HG03066 (cell line): ENCODE results near the gene ACHE.

Source experiments
- ATAC-seq: cut with Tn5 transposase; IDR thresholded peaks from one replicate; pipeline ENCODE4 v1.9.1; 2021; ENCODE audit warnings: low read depth; ENCODE audit not compliant: unreplicated experiment

The ACHE gene

GRCh38 chr7:100897772-100898454 lies 2.2 kb upstream of the ACHE start:
- ATAC-seq = no peak

GRCh38 chr7:100896732-100897608 lies 1.3 kb upstream of the ACHE start:
- no peak for ATAC-seq

DNA sequence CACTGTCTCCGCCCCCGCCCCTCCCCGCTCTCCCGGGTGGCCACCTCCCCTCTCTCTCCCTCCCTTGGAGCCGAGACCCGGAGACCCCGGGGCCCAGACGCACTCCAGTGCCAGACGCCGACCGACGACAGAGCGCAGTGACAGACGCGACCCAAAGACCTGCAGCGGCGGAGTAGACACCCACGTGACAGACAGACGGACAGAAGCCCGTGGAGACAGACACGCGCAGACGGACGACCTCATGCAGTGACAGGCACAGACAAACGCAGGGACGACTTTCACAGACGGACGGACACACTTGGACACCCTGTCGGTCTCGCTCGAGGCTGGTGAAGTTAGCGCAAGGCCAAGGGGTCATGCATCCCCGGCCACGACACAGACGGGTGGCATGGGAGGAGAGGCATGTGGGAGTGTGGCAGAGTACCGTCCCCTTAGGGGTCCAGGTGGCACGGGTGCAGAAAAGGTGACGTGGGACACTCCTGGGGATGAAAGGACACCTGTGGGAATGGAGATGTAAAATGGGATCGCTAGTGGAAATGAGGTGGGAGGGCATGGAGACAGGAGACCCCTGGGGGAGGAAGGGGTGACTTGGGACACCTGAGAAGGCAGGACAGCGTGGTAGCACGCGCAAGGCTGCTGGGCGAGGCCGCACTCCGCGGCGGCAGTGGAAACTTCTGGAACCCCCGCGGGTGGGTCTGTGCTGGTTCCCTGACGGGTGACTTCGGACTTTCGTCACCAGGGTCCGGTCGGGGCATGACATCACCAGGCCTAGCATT lies 456 bp upstream of the ACHE start:
- ATAC-seq = no peak

DNA sequence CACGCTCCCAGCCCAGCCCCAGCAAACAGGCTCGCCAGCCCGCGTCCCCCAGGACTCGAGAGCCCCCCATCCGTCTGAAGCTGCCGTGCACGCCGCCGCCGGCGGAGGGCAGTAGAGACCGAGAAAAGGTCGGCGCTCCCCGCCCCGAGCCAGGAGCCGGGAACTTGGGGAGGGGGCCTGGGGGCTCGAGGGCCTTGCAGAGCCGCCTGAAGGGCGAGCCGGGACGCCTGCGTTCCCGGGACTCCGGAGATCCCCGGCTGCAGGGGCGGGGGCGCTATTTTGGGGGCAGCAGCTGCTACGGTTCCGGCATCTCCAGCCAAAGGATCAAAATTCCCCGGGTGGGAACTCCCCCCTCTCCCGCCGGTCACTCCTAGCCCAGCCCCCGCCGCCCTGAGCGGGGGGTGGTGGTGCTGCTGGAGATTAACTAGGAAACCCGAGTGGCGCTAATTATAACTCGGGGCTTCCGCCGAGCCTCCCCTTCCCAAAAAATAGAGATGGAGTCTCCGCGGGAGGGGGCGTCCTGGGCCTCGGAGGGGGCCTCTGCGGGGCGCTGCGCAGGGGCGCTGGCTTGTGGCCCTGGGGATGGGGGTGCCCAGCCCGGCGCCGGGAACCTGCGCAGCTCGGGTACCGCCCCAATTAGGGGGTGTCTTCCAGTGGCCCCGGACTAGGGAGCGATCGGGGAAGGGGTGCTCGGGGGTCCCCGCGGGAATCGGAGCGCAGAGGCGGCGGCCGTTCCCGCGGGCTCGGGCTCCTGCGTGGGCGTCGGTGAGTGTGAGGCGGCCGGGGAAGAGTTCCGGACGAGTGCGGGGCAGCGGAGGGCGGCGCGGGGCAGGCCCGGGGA lies 608 bp downstream of the ACHE start:
- no peak for ATAC-seq

DNA sequence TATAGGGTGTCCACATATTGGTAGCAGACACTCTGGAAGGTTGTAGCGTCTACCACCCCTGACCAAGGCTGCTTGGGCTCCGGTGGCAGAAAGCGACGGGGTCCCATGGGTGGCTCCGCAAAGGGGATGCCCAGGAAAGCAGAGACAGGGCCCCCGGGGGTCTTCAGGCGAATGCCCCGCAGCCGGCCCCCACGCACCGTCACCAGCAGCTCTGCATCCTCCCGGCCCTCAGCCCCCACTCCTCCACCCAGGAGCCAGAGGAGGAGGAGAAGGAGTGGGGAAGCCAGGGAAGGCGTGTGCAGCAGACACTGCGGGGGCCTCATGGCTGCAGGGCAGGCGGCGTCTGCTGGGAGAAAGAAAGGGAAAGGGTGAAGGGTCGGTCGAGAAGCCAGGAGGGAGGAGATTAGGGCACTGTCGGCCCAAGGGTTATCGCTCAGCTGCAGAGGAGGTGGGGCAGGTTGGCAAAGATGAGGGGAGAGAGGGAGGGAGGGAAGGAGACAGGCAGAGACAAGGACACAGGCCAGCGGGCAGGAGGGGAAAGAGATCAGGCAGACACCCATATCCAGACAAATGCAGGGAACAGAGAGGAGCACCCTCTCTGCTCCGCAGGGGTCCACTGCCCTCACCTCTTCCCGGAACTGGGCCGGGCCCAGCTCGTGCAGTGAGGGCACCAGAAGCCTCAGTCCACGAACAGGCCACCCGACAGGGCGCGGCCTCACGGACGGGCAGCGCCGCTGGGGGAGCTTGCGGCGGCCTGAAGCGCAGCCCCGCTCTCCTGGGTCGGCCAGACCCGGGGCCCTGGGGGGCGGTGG lies 1.6 kb downstream of the ACHE start:
- ATAC-seq = no peak

GRCh38 chr7:100893318-100893895 lies 2.3 kb downstream of the ACHE start:
- no peak for ATAC-seq

DNA sequence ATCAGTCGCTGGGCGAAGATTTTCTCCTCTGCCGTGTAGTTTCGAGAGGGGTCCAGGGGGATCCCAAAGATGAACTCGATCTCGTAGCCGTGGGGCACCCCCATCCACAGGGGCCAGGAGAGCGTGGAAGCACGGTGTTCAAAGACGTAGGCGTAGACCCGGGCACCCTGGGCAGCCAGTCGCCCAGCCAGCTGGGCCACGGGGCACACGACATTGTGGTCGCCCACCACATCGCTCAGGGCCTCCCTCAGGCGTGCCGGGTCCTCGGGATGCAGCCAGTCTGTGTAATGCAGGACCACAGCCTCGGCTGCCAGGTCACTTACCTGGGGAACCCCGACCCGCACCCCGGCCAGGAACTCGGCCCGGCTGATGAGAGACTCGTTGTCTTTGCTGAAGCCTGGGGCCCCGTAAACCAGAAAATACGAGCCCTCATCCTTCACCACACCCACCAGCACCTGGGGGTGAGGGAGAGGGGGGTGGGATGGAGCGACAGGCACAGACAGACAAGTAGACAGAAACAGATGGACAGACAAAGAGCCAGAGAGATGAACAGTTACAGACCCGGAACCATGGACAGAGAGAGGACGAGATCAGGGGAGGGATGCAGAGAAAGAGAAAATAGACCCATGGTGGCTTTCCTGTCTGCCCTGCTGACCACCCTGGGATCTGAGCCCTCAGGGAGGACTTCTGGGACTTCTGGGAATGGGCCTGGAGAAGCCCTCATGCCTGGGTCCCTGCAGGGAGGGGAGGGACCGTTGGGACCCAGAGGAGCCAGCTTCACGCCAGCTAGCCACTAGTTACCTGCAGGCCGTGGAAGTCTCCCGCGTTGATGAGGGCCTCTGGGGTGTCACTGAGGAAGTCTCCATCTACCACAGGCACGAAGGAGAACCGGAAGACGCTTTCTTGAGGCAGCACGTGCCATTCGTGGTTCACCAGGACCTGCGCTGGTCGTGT lies 3.0 kb downstream of the ACHE start:
- no peak for ATAC-seq

DNA sequence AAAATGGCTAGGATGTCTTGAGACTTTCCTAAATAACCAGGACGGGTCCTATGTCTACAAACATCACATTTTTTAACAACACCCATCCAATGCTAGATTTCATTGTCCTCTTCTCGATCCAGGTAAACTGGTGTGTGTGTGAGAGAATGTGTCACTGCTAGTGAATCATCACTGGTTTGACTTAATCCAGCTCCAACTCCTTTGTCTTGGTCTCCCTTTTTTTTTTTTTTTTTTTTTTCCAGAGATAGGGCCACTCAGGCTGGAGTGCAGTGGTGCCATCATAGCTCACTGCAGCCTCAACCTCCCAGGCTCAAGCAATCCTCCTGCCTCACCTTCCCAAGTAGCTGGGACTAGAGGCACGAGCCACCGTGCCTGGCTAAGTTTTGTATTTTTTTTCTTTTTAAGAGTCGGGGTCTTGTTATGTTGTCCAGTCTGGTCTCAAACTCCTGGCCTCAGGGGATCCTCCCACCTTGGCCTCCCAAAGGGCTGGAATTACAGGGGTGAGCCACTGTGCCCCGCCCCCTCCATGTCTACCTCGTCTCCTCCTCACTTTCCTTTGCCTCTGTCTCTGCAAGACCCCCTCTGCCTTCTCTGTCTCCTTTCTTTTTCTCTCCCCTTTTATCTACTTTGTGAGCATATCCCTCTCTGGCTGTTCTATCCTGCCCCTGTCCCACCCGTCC lies 4.0 kb downstream of the ACHE start:
- ATAC-seq = no peak

- ATAC-seq = no peak
These were observed 4.8 kb downstream of the ACHE start for GRCh38 chr7:100890653-100891567.

DNA sequence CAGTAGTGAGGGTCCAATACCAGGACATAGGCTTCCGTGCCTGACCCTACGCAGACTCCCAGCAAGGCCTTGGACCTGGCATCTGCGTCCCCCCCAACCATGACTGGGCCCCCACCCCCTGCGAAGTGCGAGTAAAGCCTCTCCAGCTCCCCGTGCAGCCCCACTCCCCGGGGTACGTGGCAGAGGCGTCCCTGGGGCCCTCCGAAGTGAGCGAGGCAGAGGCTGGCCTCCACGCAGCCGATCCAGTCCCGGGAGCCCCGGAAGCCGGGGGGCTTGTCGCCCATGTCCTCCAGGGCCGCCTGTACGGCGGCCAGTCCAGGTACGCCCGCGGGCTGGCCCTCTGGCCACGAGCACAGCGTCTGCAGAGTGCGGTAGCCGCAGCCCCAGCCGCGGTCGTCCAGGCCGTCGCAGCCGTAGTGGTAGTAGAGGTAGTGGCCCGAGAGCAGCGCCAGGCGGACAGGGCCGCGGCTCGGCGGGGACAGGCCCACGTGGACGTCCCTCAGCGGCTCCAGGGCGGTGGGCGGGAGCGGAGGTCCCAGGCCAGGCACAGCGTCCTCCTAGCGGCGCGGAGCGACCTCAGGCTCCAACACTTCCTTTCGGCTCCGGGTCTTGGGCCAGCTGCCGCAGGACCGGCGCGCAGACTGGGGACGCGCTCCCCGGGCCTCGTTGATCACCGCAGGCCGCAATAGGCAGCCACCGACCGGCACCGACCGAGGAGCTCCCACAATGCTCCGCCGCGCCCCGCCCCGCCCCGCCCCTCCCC lies 6.5 kb downstream of the ACHE start, which contains the start of gene UFSP1:
TSS of gene UFSP1 (minus strand) at position 728 of the 763 bp plus-strand sequence. CDS start at position 284, 444 bp downstream.
- ATAC-seq = peak; percentile 10

- no peak for ATAC-seq
These were observed 7.2 kb downstream of the ACHE start for GRCh38 chr7:100888291-100888987.

DNA sequence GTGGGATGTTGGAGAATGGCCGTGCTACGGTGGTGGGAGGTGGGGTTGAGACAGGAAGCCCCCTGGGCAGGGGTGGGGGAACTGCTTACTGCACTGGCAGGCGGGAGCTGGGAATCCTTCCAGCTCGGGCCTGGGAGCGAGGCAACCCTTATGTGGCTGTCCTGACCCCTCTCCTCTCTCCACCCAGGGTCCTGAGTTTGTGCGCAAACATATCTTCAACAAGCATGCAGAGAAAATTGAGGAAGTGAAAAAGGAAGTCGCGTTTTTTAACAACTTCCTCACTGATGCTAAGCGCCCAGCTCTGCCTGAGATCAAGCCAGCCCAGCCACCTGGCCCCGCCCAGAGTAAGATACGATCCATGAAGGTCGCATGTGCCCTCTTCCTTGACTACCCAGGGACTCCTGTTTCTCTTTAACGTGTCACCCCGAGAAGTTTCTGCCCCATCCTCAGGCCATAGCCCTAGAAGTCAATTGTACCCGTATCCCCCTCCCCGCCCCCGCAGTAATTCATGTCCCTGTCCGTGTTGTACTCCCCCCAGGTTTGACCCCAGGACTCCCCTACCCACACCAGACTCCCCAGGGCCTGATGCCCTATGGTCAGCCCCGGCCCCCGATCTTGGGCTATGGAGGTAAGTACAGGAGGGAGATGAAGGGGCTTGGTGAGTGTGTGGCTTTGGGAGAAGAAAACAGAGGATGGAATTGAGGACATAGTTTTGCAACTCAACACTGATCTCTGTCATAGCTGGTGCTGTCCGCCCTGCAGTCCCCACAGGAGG lies 8.0 kb downstream of the ACHE start:
- peak; percentile 45 for ATAC-seq

DNA sequence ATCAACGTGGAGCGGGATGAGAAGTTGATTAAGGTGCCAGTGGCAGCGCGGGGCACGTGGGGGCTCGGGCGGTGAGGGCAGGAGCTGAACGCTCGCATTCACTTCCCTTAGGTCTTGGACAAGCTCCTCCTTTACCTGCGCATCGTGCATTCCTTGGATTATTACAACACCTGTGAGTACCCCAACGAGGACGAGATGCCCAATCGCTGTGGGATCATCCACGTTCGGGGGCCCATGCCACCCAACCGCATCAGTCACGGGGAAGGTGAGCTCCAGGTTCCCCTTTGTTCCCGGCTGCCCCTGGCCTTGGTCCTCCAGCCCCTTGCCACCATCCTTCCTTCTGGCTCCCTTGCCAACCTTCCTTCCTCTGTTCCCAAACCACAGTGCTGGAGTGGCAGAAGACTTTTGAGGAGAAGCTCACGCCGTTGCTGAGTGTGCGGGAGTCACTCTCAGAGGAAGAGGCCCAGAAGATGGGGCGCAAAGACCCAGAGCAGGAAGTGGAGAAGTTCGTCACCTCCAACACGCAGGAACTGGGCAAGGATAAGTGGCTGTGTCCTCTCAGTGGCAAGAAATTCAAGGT lies 8.7 kb downstream of the ACHE start:
- no peak for ATAC-seq
